NCI-H2029 (cell line): ENCODE data around the gene C16orf89.

Experiments
- DNase-seq: peaks from one replicate; lab custom pipeline; 2025; lab: John Stamatoyannopoulos, UW

C16orf89 gene

GRCh38 chr16:5027575-5028235, 38.1 kb downstream of the C16orf89 start:
- no peak for DNase-seq

- no peak for DNase-seq
Observed at GRCh38 chr16:5027086-5027485, 38.7 kb downstream of the C16orf89 start.

GRCh38 chr16:5026664-5027063, 39.1 kb downstream of the C16orf89 start:
- DNase-seq: no peak

- peak; percentile 8 for DNase-seq
Observed at GRCh38 chr16:5025171-5025632, 40.6 kb downstream of the C16orf89 start.

GRCh38 chr16:5024632-5025031, 41.1 kb downstream of the C16orf89 start:
- DNase-seq: peak; percentile 49

GRCh38 chr16:5022521-5022920, 43.2 kb downstream of the C16orf89 start:
- DNase-seq: no peak

- no peak for DNase-seq
Observed at GRCh38 chr16:5020551-5020950, 45.2 kb downstream of the C16orf89 start.

GRCh38 chr16:5019775-5020174, 46.0 kb downstream of the C16orf89 start:
- no peak for DNase-seq

GRCh38 chr16:5018793-5019192, 47.0 kb downstream of the C16orf89 start:
- no peak for DNase-seq

- no peak for DNase-seq
Observed at GRCh38 chr16:5017678-5017969, 48.1 kb downstream of the C16orf89 start.

GRCh38 chr16:5016967-5017677, 48.6 kb downstream of the C16orf89 start:
- DNase-seq: no peak

GRCh38 chr16:5015887-5016286, 49.9 kb downstream of the C16orf89 start:
- no peak for DNase-seq

- DNase-seq: no peak
Observed at GRCh38 chr16:5015351-5015750, 50.4 kb downstream of the C16orf89 start.

- no peak for DNase-seq
Observed at GRCh38 chr16:5012887-5013286, 52.9 kb downstream of the C16orf89 start.

- DNase-seq: no peak
Observed at GRCh38 chr16:5011637-5012036, 54.1 kb downstream of the C16orf89 start.

- DNase-seq: no peak
Observed at GRCh38 chr16:5010576-5011329, 55.0 kb downstream of the C16orf89 start.

- DNase-seq: no peak
Observed at GRCh38 chr16:5008311-5008731, 57.4 kb downstream of the C16orf89 start.

- DNase-seq: no peak
Observed at GRCh38 chr16:5007256-5007655, 58.5 kb downstream of the C16orf89 start.

- DNase-seq: no peak
Observed at GRCh38 chr16:5006348-5007193, 59.2 kb downstream of the C16orf89 start.

- DNase-seq: no peak
Observed at GRCh38 chr16:5005916-5006315, 59.8 kb downstream of the C16orf89 start.

- no peak for DNase-seq
Observed at GRCh38 chr16:5004311-5004710, 61.4 kb downstream of the C16orf89 start.

GRCh38 chr16:5003828-5004227, 61.9 kb downstream of the C16orf89 start:
- DNase-seq: no peak
